ENCODE results near the gene DDIT3. TPM values are rescaled to one million over a fixed set of nuclear protein-coding genes. Genes with fewer than 3 reads are reported as not detected.

The DDIT3 gene
- total and polyA plus RNA-seq, 2 of the 8 experiments (the other 6 are each of a cell fraction or from before 2014, with no cell fraction given): 4.9 to 5.7 TPM

- no peak for TF ChIP-seq CTCF (IDR thresholded peaks at IDR 0.05; ENCODE audit: control extremely low read depth in 1 of 3, insufficient read depth in 1 of 3, low read depth in 1 of 3, low read length in 3 of 3)
- TF ChIP-seq POU5F1 (IDR thresholded peaks at IDR 0.05; ENCODE audit: low read depth, low read length): no peak
- TF ChIP-seq CEBPB (IDR thresholded peaks at IDR 0.05; ENCODE audit: low read depth, low read length): no peak
Observed at GRCh38 chr12:57531836-57532235, 11.5 kb upstream of the DDIT3 start (continued).

Measured in H1 (cell line).